T47D (cell line): ENCODE measurements around the gene PRKG1.

ENCODE experiments used
- DNase-seq, 2 experiments: peaks; one replicate each; pipeline versions ENCODE4 v3.0.0 to v3.0.0-alpha.2; 2011 to 2012; ENCODE audit warnings: low read depth in 1 of 2, low spot score in 1 of 2
- JUND ChIP-seq: IDR thresholded peaks from 2 replicates; pipeline ENCODE4 v1.6.1; 2012; ENCODE audit warnings: low read depth
- in situ Hi-C: cut with HindIII; loops from 2 replicates; pipeline ENCODE4 v1.10.0; 2016; ENCODE audit warnings: low sequenced_read_pairs, low pct_unique_long_range_greater_than_20kb

The PRKG1 gene

DNA sequence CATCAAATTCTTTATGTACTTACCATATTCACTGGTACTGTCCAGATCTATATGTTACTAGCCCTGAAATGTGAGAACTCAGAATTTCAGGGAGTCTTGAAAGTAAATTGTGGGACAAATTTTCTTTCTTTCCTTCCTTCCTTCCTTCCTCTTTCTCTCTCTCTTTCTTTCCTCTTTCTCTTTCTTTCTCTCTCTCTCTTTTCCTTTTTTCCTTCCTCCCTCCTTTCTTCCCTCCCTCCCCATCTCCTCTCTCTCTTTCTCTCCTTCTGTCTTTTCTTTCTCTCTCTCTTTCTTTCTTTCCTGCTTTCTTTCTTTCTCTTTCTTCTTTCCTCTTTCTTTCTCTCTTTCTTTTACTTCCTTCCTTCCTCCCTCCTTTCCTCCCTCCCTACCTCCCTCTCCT lies 882.5 kb downstream of the PRKG1 start:
- in situ Hi-C loops = no loop called here
- DNase-seq = no peak
- TF ChIP-seq JUND = no peak

DNA sequence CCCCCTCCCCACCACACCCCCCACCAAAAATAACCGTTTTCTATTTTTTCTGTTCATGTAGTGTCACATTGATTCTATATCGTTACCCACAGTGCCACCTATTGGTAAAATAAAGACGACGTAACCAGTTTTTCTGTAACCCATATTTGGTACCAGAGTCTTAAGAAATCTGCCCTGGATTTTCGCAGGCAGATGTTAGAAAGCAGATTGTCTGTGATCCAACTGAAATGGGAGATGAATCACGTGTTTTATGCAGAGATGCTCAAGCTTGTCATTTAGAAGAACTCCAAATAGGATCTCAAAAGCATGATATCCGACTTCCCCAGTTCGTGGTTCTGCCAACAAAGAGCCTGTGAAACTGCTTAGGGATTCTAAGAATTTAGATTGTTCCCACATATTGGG lies 886.2 kb downstream of the PRKG1 start:
- in situ Hi-C loops = no loop called here

DNA sequence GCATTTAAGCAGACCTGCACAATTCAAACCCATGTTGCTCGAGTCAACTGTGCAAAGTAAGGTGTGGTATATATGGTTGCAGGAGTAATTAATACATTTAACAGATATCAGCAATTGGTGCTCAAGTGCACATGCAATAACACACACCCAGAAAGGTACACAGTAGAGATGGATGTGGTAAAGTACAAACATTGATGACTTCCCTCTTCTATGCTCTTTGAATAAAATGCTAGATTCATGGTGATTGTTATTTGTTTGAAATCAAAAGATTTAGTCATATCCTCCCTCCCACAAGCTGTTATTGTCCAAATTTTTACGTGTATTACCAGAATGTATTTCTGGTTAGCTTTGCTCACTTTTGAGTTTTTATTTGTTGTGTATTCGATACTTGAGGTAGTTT lies 887.1 kb downstream of the PRKG1 start:
- in situ Hi-C loops = no loop called here

More for the DNA sequence above, 886.2 kb downstream of the PRKG1 start:
- peak; percentile 18 to 66 for DNase-seq
- TF ChIP-seq JUND = no peak

DNA sequence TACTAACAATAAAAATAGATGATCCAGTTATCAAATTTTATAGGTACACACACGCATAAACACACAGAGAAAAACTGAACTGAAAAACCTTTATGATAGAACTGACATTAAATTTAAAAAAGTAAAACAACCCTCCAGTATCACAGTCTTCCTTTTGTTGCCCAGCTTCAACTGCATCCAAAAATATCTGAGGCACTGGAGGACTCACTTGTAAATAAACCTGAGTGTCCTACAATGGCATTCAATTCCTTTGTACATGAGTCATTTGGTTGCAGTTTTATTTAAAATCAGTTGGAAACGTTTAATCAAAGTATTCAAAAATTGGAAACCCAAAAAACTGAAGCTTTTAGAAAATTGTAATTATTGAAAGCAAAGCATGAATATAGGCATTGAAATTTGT lies 890.3 kb downstream of the PRKG1 start:
- in situ Hi-C loops = no loop called here
- no peak for TF ChIP-seq JUND
- DNase-seq = no peak

More for the DNA sequence above, 887.1 kb downstream of the PRKG1 start:
- TF ChIP-seq JUND = no peak
- no peak for DNase-seq

DNA sequence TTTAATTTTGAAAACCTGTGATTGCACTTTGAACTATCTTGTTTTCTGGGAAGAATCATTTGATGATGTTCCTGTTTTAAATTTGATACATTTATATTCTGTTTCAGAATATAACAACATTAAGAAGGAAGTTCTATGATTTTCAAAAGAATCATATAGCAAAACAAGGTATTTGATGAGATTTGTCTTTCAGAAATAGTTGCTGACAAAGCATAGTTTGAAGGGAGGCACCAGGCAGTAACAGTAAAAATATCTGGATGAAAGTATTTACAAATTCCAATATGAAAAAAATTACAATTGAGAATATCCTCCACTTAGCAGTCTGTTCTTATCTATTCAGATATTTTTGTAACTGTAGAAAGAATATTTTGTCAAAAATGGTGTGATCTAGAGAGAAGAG lies 891.2 kb downstream of the PRKG1 start:
- in situ Hi-C loops = no loop called here
- TF ChIP-seq JUND = no peak
- DNase-seq = no peak

DNA sequence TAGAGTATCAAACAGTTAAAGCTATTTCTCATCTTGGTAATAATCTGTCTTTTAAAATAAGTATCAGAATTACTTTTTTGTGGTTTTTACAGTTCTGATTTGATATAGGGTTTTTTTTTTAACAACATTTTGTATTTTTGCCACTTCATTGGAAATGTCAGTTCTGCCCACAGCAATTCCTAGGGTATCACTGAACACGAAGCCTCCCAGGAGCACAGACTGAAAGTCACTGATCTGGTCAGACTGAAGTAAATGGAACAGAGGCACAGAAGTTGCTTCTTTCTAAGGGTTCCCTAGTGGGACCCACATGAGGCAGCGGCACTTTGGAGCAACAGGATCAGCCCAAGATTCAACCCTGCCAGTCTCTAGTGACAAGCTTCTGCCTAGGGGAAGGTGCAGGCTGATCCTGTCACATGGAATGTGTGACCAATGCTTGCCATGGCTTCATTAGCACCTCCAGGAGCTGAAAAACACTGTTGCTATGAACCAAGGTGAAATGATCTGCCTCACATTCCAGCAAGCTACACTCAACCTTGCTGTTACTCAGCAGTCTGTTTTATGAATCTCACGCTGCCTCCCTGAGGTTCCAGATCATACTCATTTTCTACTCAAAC lies 898.6 kb downstream of the PRKG1 start:
- no peak for DNase-seq
- in situ Hi-C loops = no loop called here
- TF ChIP-seq JUND = no peak

DNA sequence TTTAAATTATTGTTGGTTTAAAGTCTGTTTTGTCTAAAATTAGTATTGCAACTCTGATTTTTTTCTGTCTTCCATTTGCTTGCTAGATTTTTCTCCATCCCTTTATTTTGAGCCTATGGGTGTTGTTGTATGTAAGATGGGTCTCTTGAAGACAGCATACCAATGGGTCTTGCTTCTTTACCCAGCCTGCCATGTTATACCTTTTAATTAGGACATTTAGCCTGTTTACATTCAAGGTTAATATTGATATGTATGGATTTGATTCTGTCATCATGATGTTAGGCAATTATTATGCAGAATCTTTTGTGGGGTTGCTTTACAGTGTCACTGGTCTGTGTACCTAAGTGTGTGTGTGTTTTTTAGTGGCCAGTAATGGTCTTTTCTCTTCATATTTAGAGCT lies 906.5 kb downstream of the PRKG1 start:
- no peak for DNase-seq
- in situ Hi-C loops = no loop called here
- TF ChIP-seq JUND = no peak

DNA sequence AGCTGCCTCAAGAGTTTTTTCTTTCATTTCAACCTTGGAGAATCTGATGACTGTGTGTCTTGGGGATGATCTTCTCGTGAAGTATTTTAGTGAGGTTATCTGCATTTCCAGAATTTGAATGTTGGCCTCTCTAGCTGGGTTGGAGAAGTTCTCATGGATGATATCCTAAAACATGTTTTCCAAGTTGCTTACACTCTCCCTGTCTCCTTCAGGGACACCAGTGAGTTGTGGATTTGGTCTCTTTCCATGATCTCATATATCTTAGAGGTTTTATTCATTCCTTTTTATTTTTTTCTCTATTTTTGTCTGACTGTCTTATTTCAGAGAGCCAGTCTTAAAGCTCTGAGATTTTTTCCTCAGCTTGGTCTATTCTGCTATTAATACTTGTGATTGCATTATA lies 907.4 kb downstream of the PRKG1 start:
- in situ Hi-C loops = no loop called here
- no peak for DNase-seq
- TF ChIP-seq JUND = no peak

DNA sequence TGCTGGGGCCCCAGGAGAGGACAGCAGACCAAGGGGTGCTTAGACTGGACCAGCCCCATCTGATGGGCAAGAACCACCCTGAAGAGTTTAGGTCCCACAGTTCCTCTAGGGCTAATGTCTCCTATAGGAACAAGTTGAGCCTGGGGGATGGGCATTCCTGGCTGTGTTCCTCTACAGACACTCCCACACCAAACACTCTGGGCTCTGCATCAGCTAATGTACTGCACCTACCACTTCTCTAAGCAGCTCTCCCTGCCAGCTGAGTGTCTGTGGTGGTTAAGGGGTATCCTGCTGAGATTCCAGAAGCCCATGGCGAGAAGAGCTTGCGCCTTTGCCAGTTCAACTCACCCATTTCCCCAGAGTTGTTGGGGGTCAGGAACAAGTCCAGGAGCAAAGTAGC lies 909.2 kb downstream of the PRKG1 start:
- no peak for TF ChIP-seq JUND
- in situ Hi-C loops = no loop called here
- no peak for DNase-seq

DNA sequence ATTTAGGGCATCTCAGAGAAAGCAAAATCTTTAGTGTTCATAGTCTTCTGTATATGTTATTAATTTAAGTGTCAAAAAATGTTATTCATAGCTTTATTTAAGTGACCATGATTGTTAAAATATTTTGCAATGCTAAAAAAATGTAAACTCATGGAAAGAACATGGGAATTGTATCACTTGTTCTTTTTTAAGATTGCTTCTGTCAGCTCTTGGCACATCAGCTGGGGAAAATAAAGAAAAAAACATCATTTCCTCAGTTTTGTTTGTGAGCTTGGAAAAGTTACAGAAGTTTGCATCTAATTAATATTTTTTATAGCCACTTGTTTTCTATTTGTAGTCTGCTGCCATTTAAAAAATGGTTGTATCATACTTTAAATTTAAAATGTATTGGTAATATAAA lies 911.0 kb downstream of the PRKG1 start:
- in situ Hi-C loops = no loop called here
- DNase-seq = no peak
- TF ChIP-seq JUND = no peak

DNA sequence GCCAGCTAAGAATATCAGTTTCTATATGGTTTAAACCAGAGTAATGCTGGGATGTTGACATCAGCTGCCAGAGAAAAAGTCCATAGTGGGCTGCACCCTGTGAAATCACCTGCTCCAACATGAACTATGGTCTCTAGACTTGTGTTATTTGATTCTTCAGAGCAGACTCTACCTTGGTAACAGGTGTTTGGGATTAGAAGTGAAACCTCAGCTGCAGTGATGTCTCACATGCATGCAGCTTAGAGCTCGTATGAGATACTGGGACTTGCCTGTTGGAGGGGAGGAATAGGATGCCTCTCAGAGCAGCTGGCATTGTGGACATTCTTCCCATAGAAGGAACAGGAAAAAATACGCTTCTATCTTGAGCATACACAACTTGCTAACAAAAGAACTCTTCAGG lies 912.2 kb downstream of the PRKG1 start:
- in situ Hi-C loops = no loop called here
- DNase-seq = no peak
- no peak for TF ChIP-seq JUND

DNA sequence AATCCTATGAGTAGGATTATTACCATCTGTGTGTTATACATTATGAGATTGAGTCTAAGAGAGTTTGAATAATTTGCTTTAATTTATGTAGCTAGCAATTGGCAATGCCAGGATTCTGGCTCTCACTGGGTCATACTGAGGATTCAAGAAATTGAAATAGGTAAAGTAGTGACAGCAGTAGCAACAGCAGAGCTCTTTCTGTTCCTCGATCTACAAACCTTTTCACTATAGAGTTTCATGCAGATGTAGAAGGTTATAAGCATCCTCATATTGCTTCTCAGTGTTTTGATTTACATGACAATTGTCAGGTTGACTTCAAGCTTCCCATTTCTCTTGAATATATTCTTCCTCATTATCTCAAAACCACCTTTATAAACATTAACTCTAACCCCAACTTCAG lies 919.2 kb downstream of the PRKG1 start:
- no peak for TF ChIP-seq JUND
- no peak for DNase-seq
- in situ Hi-C loops = no loop called here

DNA sequence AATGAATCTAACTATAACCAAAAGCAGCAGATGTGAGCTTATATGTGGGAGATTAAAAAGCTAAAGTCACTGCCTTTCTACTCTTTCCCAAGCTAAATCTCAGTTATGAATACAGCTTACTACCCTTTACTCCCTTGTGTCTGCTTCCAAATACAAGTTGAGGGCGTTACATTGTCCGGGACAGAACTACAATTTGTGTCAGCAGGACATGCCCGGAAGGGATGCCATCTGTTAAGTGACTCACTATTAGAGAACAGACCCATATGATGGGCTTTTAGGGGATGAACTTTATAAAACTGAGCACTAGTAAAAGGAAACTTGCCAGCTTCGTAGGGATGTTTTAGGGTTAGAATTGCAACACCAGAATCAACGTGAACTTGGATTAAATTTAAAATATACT lies 924.8 kb downstream of the PRKG1 start:
- no peak for DNase-seq
- no peak for TF ChIP-seq JUND
- in situ Hi-C loops = no loop called here

DNA sequence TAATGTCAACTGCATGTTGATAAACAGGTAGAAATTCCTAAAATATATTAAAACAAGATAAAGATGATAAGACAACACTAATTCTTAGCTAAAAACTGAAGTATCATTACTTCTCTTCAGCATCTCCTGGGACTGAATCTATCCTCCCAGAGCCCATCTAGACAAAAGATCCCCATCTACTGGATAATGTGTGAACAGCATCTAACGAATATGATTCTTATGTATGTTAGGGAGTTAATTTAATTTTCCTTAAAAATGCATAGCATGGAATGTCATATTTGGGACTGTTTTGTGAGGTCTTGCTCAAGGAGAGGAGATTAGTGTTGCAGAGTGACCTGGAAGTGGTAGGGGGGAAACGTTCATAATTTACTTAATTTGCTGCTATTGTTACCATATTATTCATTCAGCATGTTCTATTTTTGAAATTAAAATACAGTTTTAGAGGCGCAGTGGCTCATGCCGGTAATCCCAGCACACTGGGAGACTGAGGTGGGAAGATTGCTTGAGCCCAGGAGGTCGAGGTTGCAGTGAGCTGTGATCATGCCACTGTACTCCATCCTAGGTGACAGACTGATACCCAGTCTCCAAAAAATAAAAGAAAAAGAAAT lies 930.2 kb downstream of the PRKG1 start:
- peak; percentile 42 to 74 for DNase-seq
- no peak for TF ChIP-seq JUND
- in situ Hi-C loops = no loop called here
